Tibial nerve (tissue), 4 donors: ENCODE data around the gene CDK5RAP1. TPM values are rescaled to one million over a fixed set of nuclear protein-coding genes. Genes with fewer than 3 reads are reported as not detected.
"Not testable (repeated sequence)": the region's sequence is repeated elsewhere in the genome, so short reads cannot be mapped to it uniquely, and the experiment has no call there.

Source experiments
- DNase-seq, 2 donors: peaks; one replicate each; pipeline ENCODE4 v3.0.0-alpha.2; 2019; ENCODE audit warnings: low spot score in 2 of 2
- H3K27ac ChIP-seq, 4 donors: fragments of 200-600 bp; sonication (generic) in 3 of 4; one replicate each; pipeline ENCODE4 v1.5.1; 2017 to 2019; ENCODE audit warnings: mild to moderate bottlenecking in 1 of 4
- H3K27me3 ChIP-seq, 2 donors: fragments of 200-600 bp; sonication (generic) in 1 of 2; one replicate each; pipeline versions ENCODE4 v1.5.1 to v1.6.0; 2017 to 2019
- H3K36me3 ChIP-seq, 3 donors: fragments of 200-600 bp; sonication (generic); one replicate each; pipeline ENCODE4 v1.5.1; 2018 to 2019
- H3K4me1 ChIP-seq, 4 donors: fragments of 200-600 bp; sonication (generic) in 3 of 4; one replicate each; pipeline ENCODE4 v1.5.1; 2017 to 2019
- H3K4me3 ChIP-seq, 4 donors: fragments of 200-600 bp; sonication (generic) in 3 of 4; one replicate each; pipeline ENCODE4 v1.5.1; 2017 to 2019; ENCODE audit warnings: mild to moderate bottlenecking in 1 of 4, moderate library complexity in 1 of 4
- H3K9me3 ChIP-seq, 4 donors: fragments of 200-600 bp; sonication (generic) in 3 of 4; one replicate each; pipeline ENCODE4 v1.5.1; 2017 to 2019
- CTCF ChIP-seq, 5 experiments: fragments of 200-600 bp in 3 of 5; fragments of 450-650 bp in 2 of 5; sonication (generic) in 3 of 5; IDR thresholded peaks; one replicate each; pipeline ENCODE4 v1.5.1; 2016 to 2019; ENCODE audit warnings: antibody characterized with exemption in 5 of 5, mild to moderate bottlenecking in 3 of 5, moderate library complexity in 2 of 5
- EP300 ChIP-seq, 2 donors: sonication (generic); formaldehyde crosslinking; IDR thresholded peaks; one replicate each; pipeline ENCODE4 v1.6.1; 2017; ENCODE audit warnings: antibody characterized with exemption in 2 of 2, mild to moderate bottlenecking in 1 of 2
- POLR2A ChIP-seq, 2 donors: fragments of 450-650 bp; IDR thresholded peaks; one replicate each; pipeline ENCODE4 v1.6.1; 2017; ENCODE audit warnings: antibody characterized with exemption in 2 of 2, mild to moderate bottlenecking in 2 of 2, moderate library complexity in 2 of 2
- whole genome bisulfite sequencing, 2 donors: methylation state at CpG; one replicate each; pipeline ENCODE4 v1.1.5; 2018; 5-methylcytosine and 5-hydroxymethylcytosine counted together
- total RNA-seq, 4 donors: library from RNA; depleted of rRNA; stranded (reverse); fragments of >200 nt; gene quantifications; one replicate each; pipeline ENCODE4 v1.1.0, GENCODE V29; 2016

The CDK5RAP1 gene
- total RNA-seq, 4 donors from 2014 or later, result 29.5 to 36.7 (median 32.7) TPM

- Histone ChIP-seq H3K27ac (peak overlapping the region in 3 of 4 donors; percentile 0 to 80 (median 69)), H3K4me3 (no peak overlapping the region), H3K27me3 (no peaks in the 10 kb centered on the region), H3K9me3 (no peaks in the 10 kb centered on the region), H3K36me3 (peaks cover 0 to 8% (median 0%) of the 10 kb centered on the region in 3 donors), H3K4me1 (peaks cover 0 to 46% (median 18%) of the 10 kb centered on the region in 4 donors)
- no peak for DNase-seq
- 76 to 83% methylated on average over 2 of the region's 2 CpGs for WGBS, 2 donors
- TF ChIP-seq CTCF (IDR thresholded peaks at IDR 0.05) (no peak), POLR2A (IDR thresholded peaks at IDR 0.05) (no peak)
Measured at GRCh38 chr20:33438481-33438880, 37.2 kb upstream of the CDK5RAP1 start.

GRCh38 chr20:33437141-33437911 lies 36.0 kb upstream of the CDK5RAP1 start:
- Histone ChIP-seq H3K27ac (peak overlapping the region; percentile 42 to 80 (median 64)), H3K9me3 (no peaks in the 10 kb centered on the region)
- TF ChIP-seq EP300 (IDR thresholded peaks at IDR 0.05), result peak; percentile 42 to 82
- no peak for TF ChIP-seq POLR2A (IDR thresholded peaks at IDR 0.05)

GRCh38 chr20:33434434-33434833 lies 33.1 kb upstream of the CDK5RAP1 start:
- peaks cover 0 to 8% (median 0%) of the 10 kb centered on the region in 3 donors for H3K36me3 ChIP-seq
- H3K4me1 ChIP-seq, result peaks cover 0 to 36% (median 17%) of the 10 kb centered on the region in 4 donors
- H3K27ac ChIP-seq, result peak overlapping the region; percentile 27 to 93 (median 71)
- H3K4me3 ChIP-seq, result no peak overlapping the region
- 89 to 93% methylated on average over 5 of the region's 5 CpGs for WGBS, 2 donors
- no peaks in the 10 kb centered on the region for H3K9me3 ChIP-seq
- TF ChIP-seq EP300 (IDR thresholded peaks at IDR 0.05) (no peak), POLR2A (IDR thresholded peaks at IDR 0.05) (no peak), CTCF (IDR thresholded peaks at IDR 0.05) (no peak)
- H3K27me3 ChIP-seq, result no peaks in the 10 kb centered on the region
- no peak for DNase-seq

More at GRCh38 chr20:33437141-33437911, 36.0 kb upstream of the CDK5RAP1 start:
- no peak overlapping the region for H3K4me3 ChIP-seq
- peak; percentile 32 to 57 for DNase-seq
- peaks cover 0 to 8% (median 0%) of the 10 kb centered on the region in 3 donors for H3K36me3 ChIP-seq
- peaks cover 0 to 42% (median 19%) of the 10 kb centered on the region in 4 donors for H3K4me1 ChIP-seq
- WGBS, 2 donors, result 61 to 64% methylated on average over 12 of the region's 12 CpGs
- H3K27me3 ChIP-seq, result no peaks in the 10 kb centered on the region

- WGBS, 2 donors, result 40 to 67% methylated on average over 5 to 8 of the region's 8 CpGs
- no peak overlapping the region for H3K4me3 ChIP-seq
- DNase-seq, result peak in 1 of 2 donors; percentile 39
- TF ChIP-seq EP300 (IDR thresholded peaks at IDR 0.05) (peak in 1 of 2 donors; percentile 65), POLR2A (IDR thresholded peaks at IDR 0.05) (peak in 1 of 2 donors; percentile 24), CTCF (IDR thresholded peaks at IDR 0.05) (no peak)
- no peaks in the 10 kb centered on the region for H3K27me3 ChIP-seq
- no peaks in the 10 kb centered on the region for H3K9me3 ChIP-seq
- H3K4me1 ChIP-seq, result peaks cover 0 to 36% (median 17%) of the 10 kb centered on the region in 4 donors
- H3K27ac ChIP-seq, result peak overlapping the region; percentile 27 to 93 (median 71)
- peaks cover 0 to 8% (median 0%) of the 10 kb centered on the region in 3 donors for H3K36me3 ChIP-seq
Measured at GRCh38 chr20:33433465-33434234, 32.3 kb upstream of the CDK5RAP1 start.

- H3K27ac ChIP-seq, result peak overlapping the region; percentile 32 to 93 (median 64)
- DNase-seq, result no peak
- H3K36me3 ChIP-seq, result peaks cover 0 to 15% (median 0%) of the 10 kb centered on the region in 3 donors
- WGBS, 2 donors, result 34 to 41% methylated on average over 5 of the region's 5 CpGs
- no peaks in the 10 kb centered on the region for H3K9me3 ChIP-seq
- no peaks in the 10 kb centered on the region for H3K27me3 ChIP-seq
- H3K4me1 ChIP-seq, result peaks cover 0 to 19% (median 8%) of the 10 kb centered on the region in 4 donors
- TF ChIP-seq EP300 (IDR thresholded peaks at IDR 0.05), result peak; percentile 56 to 63
- no peak for TF ChIP-seq CTCF (IDR thresholded peaks at IDR 0.05)
- no peak for TF ChIP-seq POLR2A (IDR thresholded peaks at IDR 0.05)
- H3K4me3 ChIP-seq, result no peak overlapping the region
Measured at GRCh38 chr20:33431797-33432381, 30.6 kb upstream of the CDK5RAP1 start.

- DNase-seq, H3K9me3 ChIP-seq, H3K27me3 ChIP-seq, H3K4me3 ChIP-seq: not testable (repeated sequence)
- Histone ChIP-seq H3K4me1 (peaks cover 0 to 17% (median 10%) of the 10 kb centered on the region in 4 donors), H3K27ac (peak overlapping the region in 3 of 4 donors; percentile 68 to 97 (median 83)), H3K36me3 (peaks cover 0 to 10% (median 0%) of the 10 kb centered on the region in 3 donors)
- 89% methylated on average over 11 of the region's 11 CpGs for WGBS, 2 donors
Measured at GRCh38 chr20:33423875-33424274, 22.6 kb upstream of the CDK5RAP1 start.
